Esophagus muscularis mucosa (tissue), 4 donors: ENCODE measurements around the gene NFASC. TPM values are rescaled to one million over a fixed set of nuclear protein-coding genes. Genes with fewer than 3 reads are reported as not detected.

Experiments used
- DNase-seq: peaks from one replicate; pipeline ENCODE4 v3.0.0-alpha.2; 2017; ENCODE audit errors: extremely low spot score
- H3K27ac ChIP-seq, 4 donors: fragments of 200-600 bp; sonication (generic); replicated peaks in 1 of 4; 1 replicate in 3 of 4; 2 replicates in 1 of 4; pipeline ENCODE4 v1.5.1; 2016 to 2019; ENCODE audit warnings: mild to moderate bottlenecking in 1 of 4
- H3K27me3 ChIP-seq, 4 donors: fragments of 200-600 bp; sonication (generic); one replicate each; pipeline versions ENCODE4 v1.5.1 to v1.6.0; 2016 to 2019
- H3K36me3 ChIP-seq, 4 donors: fragments of 200-600 bp; sonication (generic); one replicate each; pipeline ENCODE4 v1.5.1; 2016 to 2019
- H3K4me1 ChIP-seq, 4 donors: fragments of 200-600 bp; sonication (generic); one replicate each; pipeline ENCODE4 v1.5.1; 2016 to 2019
- H3K4me3 ChIP-seq, 4 donors: fragments of 200-600 bp; sonication (generic); 1 replicate in 2 of 4; 2 replicates in 2 of 4; pipeline ENCODE4 v1.5.1; 2016 to 2019; ENCODE audit warnings: mild to moderate bottlenecking in 4 of 4, moderate library complexity in 1 of 4
- H3K9me3 ChIP-seq, 4 donors: fragments of 200-600 bp; sonication (generic); 1 replicate in 3 of 4; 2 replicates in 1 of 4; pipeline ENCODE4 v1.5.1; 2016 to 2019
- CTCF ChIP-seq, 3 experiments: fragments of 200-600 bp in 2 of 3; fragments of 450-650 bp in 1 of 3; sonication (generic) in 2 of 3; IDR thresholded peaks; one replicate each; pipeline ENCODE4 v1.5.1; 2017 to 2019; ENCODE audit warnings: antibody characterized with exemption in 3 of 3, mild to moderate bottlenecking in 2 of 3, moderate library complexity in 1 of 3
- EP300 ChIP-seq: sonication (generic); formaldehyde crosslinking; IDR thresholded peaks from one replicate; pipeline ENCODE4 v1.6.1; 2017; ENCODE audit warnings: antibody characterized with exemption
- POLR2A ChIP-seq: fragments of 450-650 bp; IDR thresholded peaks from one replicate; pipeline ENCODE4 v1.6.1; 2017; ENCODE audit warnings: antibody characterized with exemption, moderate library complexity, mild to moderate bottlenecking, low read depth
- POLR2AphosphoS5 ChIP-seq, 2 donors: sonication (generic); formaldehyde crosslinking; IDR thresholded peaks; one replicate each; pipeline ENCODE4 v1.6.1; 2017; ENCODE audit warnings: antibody characterized with exemption in 2 of 2
- WGBS: methylation state at CpG from one replicate; pipeline ENCODE4 v1.1.5; 2018; 5-methylcytosine and 5-hydroxymethylcytosine counted together
- intact Hi-C: fragments of 100-400 bp; cut with DNase I; formaldehyde crosslinking; loops from one replicate; pipeline ENCODE4 v1.15.1; 2023
- total RNA-seq, 4 donors: library from RNA; depleted of rRNA; stranded (reverse); fragments of >200 nt; gene quantifications; one replicate each; pipeline versions ENCODE4 v1.1.0 to v1.2.1, GENCODE V29; 2016

The NFASC gene
- total RNA-seq, 4 donors from 2014 or later = 31.1 to 122 (median 64.7) TPM

- no peaks in the 10 kb centered on the region for H3K36me3 ChIP-seq
- no peaks in the 10 kb centered on the region for H3K27me3 ChIP-seq
- H3K9me3 ChIP-seq = no peaks in the 10 kb centered on the region
- H3K27ac ChIP-seq = peak overlapping the region in 2 of 4 donors; percentile 9 to 22
- intact Hi-C loops = no loop called here
- DNase-seq = no peak
- WGBS = 19% methylated on average over 5 of the region's 5 CpGs
- no peak overlapping the region for H3K4me3 ChIP-seq
- H3K4me1 ChIP-seq = peaks cover 0 to 22% (median 20%) of the 10 kb centered on the region in 4 donors
- TF ChIP-seq CTCF (IDR thresholded peaks at IDR 0.05) (no peak), POLR2AphosphoS5 (IDR thresholded peaks at IDR 0.05) (no peak), EP300 (no peak), POLR2A (no peak)
These were observed 45.3 kb downstream of the NFASC start for GRCh38 chr1:204915861-204916495.

- no peak overlapping the region for H3K27ac ChIP-seq
- H3K36me3 ChIP-seq = peaks cover 0 to 3% (median 0%) of the 10 kb centered on the region in 4 donors
- 94% methylated on average over 2 of the region's 2 CpGs for WGBS
- H3K27me3 ChIP-seq = no peaks in the 10 kb centered on the region
- H3K4me3 ChIP-seq = no peak overlapping the region
- peaks cover 0 to 40% (median 26%) of the 10 kb centered on the region in 4 donors for H3K4me1 ChIP-seq
- TF ChIP-seq POLR2AphosphoS5 (IDR thresholded peaks at IDR 0.05) = no peak
- no peak for TF ChIP-seq EP300
- no peak for TF ChIP-seq CTCF (IDR thresholded peaks at IDR 0.05)
- no peak for TF ChIP-seq POLR2A
- DNase-seq = no peak
- intact Hi-C loops = no loop called here
- H3K9me3 ChIP-seq = no peaks in the 10 kb centered on the region
These were observed 47.1 kb downstream of the NFASC start for GRCh38 chr1:204917802-204918201.

GRCh38 chr1:204920511-204920910, 49.8 kb downstream of the NFASC start:
- TF ChIP-seq CTCF (IDR thresholded peaks at IDR 0.05) (no peak), EP300 (no peak), POLR2A (no peak), POLR2AphosphoS5 (IDR thresholded peaks at IDR 0.05) (no peak)
- no peak for DNase-seq
- 60% methylated on average over 3 of the region's 3 CpGs for WGBS
- Histone ChIP-seq H3K9me3 (no peaks in the 10 kb centered on the region), H3K27me3 (no peaks in the 10 kb centered on the region), H3K27ac (peak overlapping the region in 2 of 4 donors; percentile 17 to 49), H3K4me1 (peaks cover 13 to 54% (median 39%) of the 10 kb centered on the region in 4 donors), H3K36me3 (peaks cover 0 to 7% (median 2%) of the 10 kb centered on the region in 4 donors), H3K4me3 (no peak overlapping the region)
- intact Hi-C loops = no loop called here

GRCh38 chr1:204920967-204921366, 50.3 kb downstream of the NFASC start:
- no peaks in the 10 kb centered on the region for H3K27me3 ChIP-seq
- H3K4me3 ChIP-seq = no peak overlapping the region
- H3K27ac ChIP-seq = peak overlapping the region in 2 of 4 donors; percentile 17 to 49
- no peak for DNase-seq
- H3K9me3 ChIP-seq = no peaks in the 10 kb centered on the region
- intact Hi-C loops = no loop called here
- 62% methylated on average over 3 of the region's 7 CpGs for WGBS
- TF ChIP-seq POLR2A = no peak
- no peak for TF ChIP-seq POLR2AphosphoS5 (IDR thresholded peaks at IDR 0.05)
- TF ChIP-seq CTCF (IDR thresholded peaks at IDR 0.05) = no peak
- TF ChIP-seq EP300 = no peak
- peaks cover 13 to 50% (median 34%) of the 10 kb centered on the region in 4 donors for H3K4me1 ChIP-seq
- H3K36me3 ChIP-seq = peaks cover 0 to 7% (median 2%) of the 10 kb centered on the region in 4 donors
